ENCODE data around the gene PGC. TPM values are rescaled to one million over a fixed set of nuclear protein-coding genes. Genes with fewer than 3 reads are reported as not detected.

Gene PGC
- polyA plus RNA-seq, 1 of the 3 experiments (the other 2 are of a cell fraction) = not detected

DNA sequence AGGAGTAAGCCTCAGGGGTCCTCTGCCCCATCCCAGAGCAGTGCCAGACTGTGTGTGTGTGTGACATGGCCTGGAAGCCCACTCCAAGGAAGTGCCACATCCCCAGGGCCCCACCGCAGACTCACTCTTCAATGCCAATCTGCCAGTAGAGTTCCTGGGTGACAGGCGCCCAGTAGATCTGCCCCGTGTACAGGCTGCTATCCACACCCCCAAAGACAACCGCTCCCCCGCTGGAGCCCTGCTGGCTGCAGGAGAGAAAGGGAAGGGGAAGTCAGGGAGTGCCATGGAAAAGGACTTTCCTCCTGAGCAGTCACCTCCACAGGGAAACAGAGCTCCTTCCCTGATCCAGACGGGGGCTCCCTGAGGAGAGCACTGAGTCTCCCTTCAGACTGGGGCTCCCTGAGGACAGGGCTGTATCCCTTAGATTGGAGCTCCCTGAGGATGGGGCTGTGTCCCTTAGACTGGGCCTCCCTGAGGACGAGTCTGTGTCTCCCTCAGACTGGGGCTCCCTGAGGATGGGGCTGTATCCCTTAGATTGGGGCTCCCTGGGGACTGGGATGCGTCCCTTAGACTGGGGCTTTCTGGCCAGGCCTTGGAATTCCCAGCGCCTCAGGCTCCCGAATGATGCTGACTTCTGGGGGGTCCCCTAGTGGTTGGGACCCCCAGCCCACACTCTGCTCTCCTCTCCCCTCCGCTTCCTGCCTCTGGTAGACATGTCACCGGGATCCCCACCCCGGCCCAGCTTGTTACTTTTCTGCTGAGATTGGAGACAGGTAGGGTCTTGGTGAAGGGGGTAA is 6.6 kb downstream of the PGC start:
- no peak overlapping the region for H2AFZ ChIP-seq (ENCODE audit: low read depth)
- no peaks in the 10 kb centered on the region for H3K9me3 ChIP-seq
- DNase-seq = no peak
- H3K36me3 ChIP-seq (replicated peaks in 1 of 2; ENCODE audit: control insufficient read depth in 1 of 2, insufficient read depth in 2 of 2, low read length in 1 of 2) = no peaks in the 10 kb centered on the region
- H3K9ac ChIP-seq = no peak overlapping the region
- no peaks in the 10 kb centered on the region for H3K79me2 ChIP-seq (ENCODE audit: insufficient read depth)
- no peak overlapping the region for H3K27ac ChIP-seq (ENCODE audit: low read depth in 2 of 2, low read length in 1 of 2)
- no peak for TF ChIP-seq TAF1 (IDR thresholded peaks at IDR 0.05; ENCODE audit: borderline replicate concordance, low read depth, low read length)
- TF ChIP-seq GABPA (IDR thresholded peaks at IDR 0.05; ENCODE audit: low read depth) = no peak
- TF ChIP-seq, protein P1, sequence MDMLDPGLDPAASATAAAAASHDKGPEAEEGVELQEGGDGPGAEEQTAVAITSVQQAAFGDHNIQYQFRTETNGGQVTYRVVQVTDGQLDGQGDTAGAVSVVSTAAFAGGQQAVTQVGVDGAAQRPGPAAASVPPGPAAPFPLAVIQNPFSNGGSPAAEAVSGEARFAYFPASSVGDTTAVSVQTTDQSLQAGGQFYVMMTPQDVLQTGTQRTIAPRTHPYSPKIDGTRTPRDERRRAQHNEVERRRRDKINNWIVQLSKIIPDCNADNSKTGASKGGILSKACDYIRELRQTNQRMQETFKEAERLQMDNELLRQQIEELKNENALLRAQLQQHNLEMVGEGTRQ (IDR thresholded peaks at IDR 0.05; ENCODE audit: borderline replicate concordance, low read depth, low read length) = no peak
- TF ChIP-seq JUND (IDR thresholded peaks at IDR 0.05) = no peak
- TF ChIP-seq, protein P2, sequence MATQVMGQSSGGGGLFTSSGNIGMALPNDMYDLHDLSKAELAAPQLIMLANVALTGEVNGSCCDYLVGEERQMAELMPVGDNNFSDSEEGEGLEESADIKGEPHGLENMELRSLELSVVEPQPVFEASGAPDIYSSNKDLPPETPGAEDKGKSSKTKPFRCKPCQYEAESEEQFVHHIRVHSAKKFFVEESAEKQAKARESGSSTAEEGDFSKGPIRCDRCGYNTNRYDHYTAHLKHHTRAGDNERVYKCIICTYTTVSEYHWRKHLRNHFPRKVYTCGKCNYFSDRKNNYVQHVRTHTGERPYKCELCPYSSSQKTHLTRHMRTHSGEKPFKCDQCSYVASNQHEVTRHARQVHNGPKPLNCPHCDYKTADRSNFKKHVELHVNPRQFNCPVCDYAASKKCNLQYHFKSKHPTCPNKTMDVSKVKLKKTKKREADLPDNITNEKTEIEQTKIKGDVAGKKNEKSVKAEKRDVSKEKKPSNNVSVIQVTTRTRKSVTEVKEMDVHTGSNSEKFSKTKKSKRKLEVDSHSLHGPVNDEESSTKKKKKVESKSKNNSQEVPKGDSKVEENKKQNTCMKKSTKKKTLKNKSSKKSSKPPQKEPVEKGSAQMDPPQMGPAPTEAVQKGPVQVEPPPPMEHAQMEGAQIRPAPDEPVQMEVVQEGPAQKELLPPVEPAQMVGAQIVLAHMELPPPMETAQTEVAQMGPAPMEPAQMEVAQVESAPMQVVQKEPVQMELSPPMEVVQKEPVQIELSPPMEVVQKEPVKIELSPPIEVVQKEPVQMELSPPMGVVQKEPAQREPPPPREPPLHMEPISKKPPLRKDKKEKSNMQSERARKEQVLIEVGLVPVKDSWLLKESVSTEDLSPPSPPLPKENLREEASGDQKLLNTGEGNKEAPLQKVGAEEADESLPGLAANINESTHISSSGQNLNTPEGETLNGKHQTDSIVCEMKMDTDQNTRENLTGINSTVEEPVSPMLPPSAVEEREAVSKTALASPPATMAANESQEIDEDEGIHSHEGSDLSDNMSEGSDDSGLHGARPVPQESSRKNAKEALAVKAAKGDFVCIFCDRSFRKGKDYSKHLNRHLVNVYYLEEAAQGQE (IDR thresholded peaks at IDR 0.05; ENCODE audit: low read depth, low read length) = no peak
- TF ChIP-seq EZH2phosphoT487 (IDR thresholded peaks at IDR 0.05; ENCODE audit: borderline replicate concordance, low read depth) = no peak
- no peak for TF ChIP-seq RXRA (IDR thresholded peaks at IDR 0.05; ENCODE audit: borderline replicate concordance, low read depth)
- TF ChIP-seq, protein P3, sequence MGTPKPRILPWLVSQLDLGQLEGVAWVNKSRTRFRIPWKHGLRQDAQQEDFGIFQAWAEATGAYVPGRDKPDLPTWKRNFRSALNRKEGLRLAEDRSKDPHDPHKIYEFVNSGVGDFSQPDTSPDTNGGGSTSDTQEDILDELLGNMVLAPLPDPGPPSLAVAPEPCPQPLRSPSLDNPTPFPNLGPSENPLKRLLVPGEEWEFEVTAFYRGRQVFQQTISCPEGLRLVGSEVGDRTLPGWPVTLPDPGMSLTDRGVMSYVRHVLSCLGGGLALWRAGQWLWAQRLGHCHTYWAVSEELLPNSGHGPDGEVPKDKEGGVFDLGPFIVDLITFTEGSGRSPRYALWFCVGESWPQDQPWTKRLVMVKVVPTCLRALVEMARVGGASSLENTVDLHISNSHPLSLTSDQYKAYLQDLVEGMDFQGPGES (IDR thresholded peaks at IDR 0.05; ENCODE audit: low read depth, low read length) = no peak
- no peak for TF ChIP-seq MEF2A (IDR thresholded peaks at IDR 0.05; ENCODE audit: borderline replicate concordance, low read depth)
- H3K4me3 ChIP-seq (ENCODE audit: low read depth in 2 of 2, low read length in 1 of 2) = no peak overlapping the region
- H3K27me3 ChIP-seq (ENCODE audit: insufficient read depth) = no peaks in the 10 kb centered on the region
- no peaks in the 10 kb centered on the region for H4K20me1 ChIP-seq (ENCODE audit: insufficient read depth)
- 77% methylated on average over 8 of the region's 13 CpGs for WGBS (ENCODE audit: low lambda C conversion rate)
- H3F3A ChIP-seq (replicated peaks; ENCODE audit: insufficient read depth) = no peaks in the 10 kb centered on the region
- H3K9me2 ChIP-seq = no peaks in the 10 kb centered on the region
- no peak overlapping the region for H3K4me2 ChIP-seq
- POLR2A ChIA-PET = no interaction called here
- H3K4me1 ChIP-seq (ENCODE audit: control insufficient read depth in 1 of 2, insufficient read depth in 2 of 2, low read depth in 1 of 2, low read length in 1 of 2) = peaks cover 0 to 5% of the 10 kb centered on the region in 2 experiments; a peak in 2 of 4 replicates
- CTCF ChIA-PET = interaction anchor here (1.3 to 2.1 kb wide), 2 partner anchors 14 to 46 kb away, joined by 4 to 13 read pairs; partner anchors contain the start of gene TOMM6
